ENCODE results near the gene NCCRP1.

NCCRP1 gene, protein sequence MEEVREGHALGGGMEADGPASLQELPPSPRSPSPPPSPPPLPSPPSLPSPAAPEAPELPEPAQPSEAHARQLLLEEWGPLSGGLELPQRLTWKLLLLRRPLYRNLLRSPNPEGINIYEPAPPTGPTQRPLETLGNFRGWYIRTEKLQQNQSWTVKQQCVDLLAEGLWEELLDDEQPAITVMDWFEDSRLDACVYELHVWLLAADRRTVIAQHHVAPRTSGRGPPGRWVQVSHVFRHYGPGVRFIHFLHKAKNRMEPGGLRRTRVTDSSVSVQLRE

DNA sequence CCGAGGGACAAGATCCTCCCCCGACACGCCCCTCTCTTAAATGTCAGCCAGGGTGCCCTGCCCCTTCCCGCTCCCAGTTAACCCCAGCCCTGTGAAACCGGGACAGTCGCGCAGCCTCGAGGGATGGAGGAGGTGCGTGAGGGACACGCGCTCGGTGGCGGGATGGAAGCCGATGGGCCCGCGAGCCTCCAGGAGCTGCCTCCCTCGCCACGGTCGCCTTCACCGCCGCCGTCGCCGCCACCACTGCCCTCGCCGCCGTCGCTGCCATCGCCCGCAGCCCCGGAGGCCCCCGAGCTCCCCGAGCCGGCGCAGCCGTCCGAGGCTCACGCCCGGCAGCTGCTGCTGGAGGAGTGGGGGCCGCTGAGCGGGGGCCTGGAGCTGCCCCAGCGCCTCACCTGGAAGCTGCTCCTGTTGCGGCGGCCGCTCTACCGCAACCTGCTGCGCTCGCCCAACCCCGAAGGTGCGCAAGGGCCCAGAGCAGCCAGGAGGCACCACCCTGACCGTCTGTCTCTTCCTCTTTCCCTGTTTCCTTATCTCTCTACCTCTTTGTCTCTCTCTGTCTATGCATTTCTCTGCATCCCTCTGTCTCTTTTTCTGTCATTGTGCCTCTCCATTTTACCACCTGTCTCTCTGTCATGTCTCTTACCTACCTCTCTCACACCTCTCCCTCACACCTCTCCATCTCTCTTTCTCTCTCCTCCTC is at the start of gene NCCRP1:
Gene NCCRP1, plus strand, starts transcription at position 105 of the 703 bp plus-strand sequence. Its CDS starts 19 bp downstream, at position 124.
- no peak for DNase-seq (ENCODE audit: low read depth in 2 of 2)

DNA sequence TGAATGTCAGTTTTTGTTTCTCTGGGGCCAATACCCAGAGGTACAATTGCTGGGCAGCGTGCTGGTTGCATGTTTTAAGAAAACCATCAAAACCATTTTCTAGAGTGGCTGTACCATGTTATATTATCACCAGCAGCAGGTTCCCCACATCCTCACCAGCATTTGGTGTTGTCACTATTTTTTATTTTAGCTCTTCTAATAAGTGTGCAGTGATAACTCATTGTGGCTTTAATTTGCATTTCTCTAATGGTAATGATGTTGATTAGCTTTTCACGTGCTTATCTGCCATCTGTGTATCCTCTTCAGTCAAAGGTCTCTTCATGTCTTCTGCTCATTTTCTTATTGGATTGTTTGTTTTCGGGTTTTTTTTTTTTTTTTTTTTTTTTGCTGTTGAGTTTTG is 49.3 kb upstream of the NCCRP1 start:
- DNase-seq (ENCODE audit: low read depth in 2 of 2) = no peak

DNA sequence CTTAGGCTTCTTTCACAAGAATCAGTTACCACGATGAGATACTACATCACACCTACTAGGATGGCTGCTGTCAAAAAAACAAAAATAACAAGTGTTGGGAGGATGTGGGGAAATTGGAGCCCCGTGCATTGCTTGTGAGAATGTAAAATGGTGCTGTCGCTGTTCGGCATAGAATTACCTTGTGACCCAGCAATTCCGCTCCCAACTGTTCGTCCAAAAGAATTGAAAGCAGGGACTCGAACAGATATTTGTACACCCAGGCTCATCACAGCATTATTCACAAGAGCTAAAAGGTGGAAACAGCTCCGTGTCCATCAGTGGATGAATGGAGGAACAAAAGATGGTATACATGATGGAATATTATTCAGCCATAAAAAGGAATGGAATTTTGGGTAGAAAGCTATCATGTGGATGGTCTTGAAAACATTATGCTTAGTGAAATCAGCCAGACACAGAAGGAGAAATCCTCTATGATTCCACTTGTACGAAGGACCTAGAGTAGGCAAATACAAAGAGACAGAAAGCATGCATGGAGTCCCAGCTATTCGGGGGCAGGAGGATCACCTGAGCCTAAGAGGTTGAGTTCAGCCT is 47.7 kb upstream of the NCCRP1 start:
- no peak for DNase-seq (ENCODE audit: low read depth in 2 of 2)

DNA sequence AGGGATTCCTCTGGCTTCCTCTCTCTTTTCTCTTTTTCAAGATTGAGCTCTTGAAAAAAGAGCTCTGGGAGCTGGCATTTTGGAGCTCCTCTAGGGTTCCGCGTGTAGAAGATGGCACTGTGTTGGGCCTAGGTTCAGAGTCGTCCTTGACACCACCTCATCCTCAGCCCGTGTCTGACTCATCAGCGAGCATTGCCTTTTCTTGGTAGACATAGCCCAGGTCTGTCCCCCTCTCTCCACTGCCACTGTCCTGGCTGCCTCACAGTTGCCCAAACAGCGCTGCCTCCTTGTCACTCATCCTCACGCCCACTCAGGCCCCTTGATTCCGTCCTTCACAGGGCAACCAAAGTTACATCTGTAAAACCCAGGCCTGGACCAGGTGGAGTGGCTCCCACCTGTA is 46.5 kb upstream of the NCCRP1 start:
- DNase-seq (ENCODE audit: low read depth in 2 of 2) = no peak

DNA sequence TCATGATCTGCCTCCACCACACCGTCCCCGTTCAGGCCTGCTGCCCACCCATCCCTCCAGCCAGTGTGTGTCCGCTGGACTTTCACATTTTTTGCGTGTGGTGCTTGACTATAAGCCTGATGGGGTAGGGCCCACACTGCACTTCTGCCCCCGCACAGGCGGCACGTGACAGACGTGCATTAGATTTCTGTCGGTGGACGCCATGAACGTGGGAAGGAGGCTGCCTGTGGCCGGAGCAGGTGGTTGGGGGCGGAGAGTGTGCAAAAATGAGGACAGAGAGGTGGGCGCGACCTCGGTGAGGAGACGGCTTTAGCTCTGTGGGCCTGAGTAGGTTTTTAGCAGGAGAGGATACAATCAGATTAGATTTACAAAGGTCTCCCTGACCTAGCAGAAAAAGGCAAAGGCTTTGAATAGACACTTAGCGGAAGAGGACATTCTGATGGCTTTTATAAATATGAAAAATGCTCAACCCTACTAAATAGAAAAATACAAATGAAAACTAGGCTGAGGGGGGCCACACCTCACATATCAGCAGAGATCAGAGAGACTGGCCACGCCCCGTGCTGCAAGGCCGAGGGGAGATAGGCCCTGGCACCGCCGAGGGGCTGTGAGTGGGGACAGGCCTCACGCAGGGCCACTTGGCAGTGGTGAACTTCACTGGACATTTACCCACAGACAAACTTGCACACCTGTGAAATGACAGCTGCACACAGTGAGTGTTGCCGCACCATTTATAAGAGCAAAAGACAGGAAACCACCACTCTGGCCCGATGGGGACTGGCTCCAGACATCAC is 45.8 kb upstream of the NCCRP1 start:
- no peak for DNase-seq (ENCODE audit: low read depth in 2 of 2)

DNA sequence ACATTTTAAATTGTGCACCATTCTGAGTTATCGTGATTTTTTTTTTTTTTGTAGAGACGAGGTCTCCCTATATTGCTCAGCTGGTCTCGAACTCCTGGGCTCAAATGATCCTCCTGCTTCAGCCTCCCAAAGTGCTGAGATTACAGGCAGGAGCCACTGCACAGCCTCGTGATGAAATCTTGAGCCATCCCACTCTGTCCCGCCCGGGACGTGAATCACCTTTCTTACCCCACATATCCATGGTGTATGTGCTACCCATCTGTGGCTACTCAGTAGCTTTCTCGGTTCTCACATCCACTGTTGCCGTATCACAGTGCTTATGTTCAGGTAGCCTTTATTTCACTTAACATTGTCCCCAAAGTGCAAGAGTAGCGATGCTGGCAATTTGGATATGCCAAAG is 44.7 kb upstream of the NCCRP1 start:
- DNase-seq (ENCODE audit: low read depth in 2 of 2) = no peak

DNA sequence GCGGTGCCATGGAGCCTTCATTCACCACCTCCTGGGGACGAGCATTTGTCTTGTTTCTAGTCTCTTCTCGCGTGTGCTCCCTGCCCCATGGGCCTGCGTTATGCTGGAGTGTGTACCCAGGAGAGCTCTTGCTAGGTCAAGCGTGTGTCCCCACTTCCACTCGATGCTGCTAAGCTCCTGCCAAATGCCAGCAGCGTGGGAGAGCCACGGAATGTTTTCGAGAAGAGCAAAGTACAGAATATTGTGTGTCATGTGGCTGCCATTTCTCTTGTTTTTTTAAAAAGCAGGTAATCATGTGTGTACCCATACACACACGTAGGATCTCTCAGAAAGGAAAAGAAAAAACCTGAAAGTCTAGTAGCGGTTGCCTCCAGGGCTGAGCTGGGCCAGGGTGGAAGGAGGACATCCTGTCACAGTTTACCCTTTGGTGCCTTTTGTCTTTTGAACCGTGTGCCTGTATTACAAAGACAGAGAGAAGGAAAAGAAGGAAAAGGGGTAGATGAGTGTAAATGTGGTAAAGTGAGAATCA is 42.6 kb upstream of the NCCRP1 start:
- DNase-seq (ENCODE audit: low read depth in 2 of 2) = no peak

DNA sequence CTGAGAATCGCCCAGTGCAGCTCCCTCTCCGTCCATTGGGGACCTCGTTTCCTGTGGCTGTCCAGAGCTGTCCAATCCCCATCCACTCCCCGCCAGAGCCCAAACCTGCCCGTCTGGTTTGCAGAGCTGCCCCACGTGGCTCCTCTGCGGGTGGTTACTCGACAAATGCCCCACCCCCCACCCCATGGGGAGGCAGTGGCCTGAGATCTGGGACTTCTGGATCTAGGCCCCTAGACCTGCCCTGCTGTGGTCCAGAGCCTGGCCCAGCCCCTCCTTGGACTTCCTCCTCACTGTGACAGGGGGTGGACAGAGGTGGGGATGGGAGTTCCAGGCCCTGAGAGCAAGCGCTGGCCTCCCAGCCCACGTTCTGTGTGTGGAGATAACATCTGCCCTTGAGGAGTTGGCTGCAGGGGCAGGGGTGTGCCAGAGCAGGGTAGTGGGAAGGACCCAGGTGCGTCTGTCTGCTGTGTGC is 42.1 kb upstream of the NCCRP1 start:
- DNase-seq (ENCODE audit: low read depth in 2 of 2) = no peak

DNA sequence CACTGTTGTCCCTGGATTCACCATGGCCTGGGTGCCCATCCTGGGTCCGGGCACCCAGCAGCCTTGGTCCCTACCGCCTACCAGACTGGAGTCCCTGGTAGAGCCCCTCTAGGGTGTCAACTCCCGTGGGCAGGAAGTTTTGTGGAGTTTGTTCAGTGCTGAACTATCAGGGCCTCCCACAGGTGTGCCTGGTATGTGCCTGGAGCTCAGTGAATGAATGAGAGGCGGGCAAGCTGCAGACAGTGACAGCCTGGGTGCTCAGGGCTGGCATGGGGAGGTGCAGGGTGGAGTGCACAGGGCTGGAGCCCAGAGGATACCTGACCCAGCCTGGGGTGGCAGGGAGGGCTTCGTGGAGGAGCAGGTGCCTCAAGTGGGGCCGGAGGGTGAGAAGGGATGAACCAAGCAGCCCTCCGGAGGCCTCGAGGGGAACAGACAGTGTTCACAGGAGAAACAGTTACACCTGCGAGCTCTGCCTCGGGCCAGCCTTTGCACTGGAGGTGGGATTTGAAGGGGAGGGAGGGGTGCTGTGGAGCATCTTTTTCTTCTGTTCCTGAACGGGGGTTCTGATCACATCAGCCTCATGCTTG is 41.6 kb upstream of the NCCRP1 start:
- DNase-seq (ENCODE audit: low read depth in 2 of 2) = no peak

DNA sequence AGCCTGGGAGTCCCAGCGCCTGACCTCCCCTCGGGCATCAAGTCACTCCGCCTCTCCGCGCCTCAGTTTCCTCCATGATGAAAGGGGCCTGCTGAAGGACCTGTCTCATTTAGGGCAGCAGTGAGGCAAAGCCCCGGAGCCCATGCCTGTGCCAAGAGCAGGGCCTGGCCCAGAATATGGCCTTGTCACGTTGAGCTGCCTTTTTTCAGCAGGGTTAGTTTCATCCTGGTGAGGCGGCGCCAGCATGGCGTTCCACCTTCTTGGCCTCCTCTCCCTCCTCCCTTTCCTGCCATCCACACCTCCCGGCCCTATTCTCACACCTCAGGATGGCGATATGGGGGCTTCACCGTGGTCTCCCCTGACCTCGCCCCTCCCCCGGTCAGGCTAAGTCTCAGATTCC is 41.0 kb upstream of the NCCRP1 start:
- DNase-seq (ENCODE audit: low read depth in 2 of 2) = no peak

DNA sequence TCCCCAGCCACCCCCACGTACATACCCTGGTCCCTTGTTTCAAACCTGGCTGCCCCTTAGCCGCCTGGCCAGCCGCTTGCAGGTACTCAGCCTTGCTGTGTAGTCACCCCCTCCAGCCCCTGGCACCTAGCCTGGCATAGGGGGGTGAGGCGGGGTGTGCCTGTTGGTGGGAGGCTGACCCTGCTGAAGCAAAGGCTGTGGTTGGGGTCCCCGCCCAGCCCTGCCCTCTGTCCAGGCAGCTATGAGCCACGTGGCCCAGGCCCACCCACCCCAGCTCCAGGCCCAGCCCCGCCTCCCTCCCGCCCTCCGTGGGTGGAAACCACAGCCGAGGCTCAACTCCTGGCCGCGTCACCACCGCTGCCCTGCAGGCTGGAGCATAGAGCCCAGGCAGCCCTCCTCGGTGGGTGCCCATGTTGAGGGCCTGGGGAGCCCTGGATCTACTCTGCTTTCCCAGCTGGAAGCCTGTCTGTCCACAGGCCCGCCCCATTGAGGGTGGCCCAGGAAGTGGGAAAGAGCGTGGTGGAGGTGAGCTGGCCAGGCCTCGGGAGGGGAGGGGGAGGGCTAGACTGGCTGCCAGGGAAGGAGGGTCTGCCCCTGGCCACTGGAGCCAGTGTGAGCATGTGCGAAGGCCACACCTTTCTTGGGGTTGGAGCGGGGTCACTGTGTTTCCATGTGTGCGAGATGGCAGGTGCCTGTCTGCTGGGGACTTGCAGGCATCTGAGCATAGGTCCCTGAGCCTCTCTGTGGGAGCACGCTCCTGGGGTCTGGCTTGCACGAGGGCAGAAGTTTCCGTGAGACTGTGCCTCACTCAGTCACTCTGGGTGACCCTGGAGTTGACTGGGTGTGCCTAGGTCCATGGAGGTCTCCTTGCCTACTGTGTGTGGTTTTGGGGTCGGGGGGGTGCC is 40.2 kb upstream of the NCCRP1 start:
- DNase-seq (ENCODE audit: low read depth in 2 of 2) = no peak

DNA sequence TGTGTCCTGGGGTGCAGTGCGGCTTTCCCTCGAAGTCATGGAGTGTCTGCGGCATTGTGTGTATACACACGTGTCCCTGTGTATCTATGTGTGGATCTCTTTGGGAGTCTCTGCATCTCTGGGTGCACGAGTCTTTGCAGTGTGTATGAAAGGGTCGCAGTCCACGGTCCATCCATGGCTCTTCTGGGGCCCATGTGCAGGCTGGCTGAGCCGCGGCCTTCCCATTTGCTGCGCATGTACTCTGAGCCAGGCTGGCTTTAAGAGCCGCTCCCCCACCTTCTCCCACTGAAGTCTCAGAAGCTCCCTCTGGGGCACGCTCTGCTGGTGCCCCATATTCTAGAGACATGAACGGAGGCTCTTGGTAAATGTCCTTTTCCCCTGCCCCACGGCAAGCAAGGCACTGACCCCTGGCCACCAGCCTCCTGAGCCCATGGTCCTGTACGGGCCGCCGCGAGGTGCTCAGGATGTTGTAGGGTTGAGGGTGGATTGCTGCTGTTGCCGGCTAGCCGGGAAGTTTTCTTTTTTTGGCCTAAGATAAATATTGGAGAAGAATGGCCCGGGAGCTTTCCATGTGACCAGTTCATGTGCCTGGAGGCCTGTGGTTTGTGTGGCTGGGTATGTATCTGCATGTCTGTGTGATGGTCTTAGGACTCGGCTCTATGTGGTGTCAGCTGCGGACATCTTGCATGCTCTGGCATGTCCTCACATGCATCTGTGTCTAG is 39.3 kb upstream of the NCCRP1 start:
- no peak for DNase-seq (ENCODE audit: low read depth in 2 of 2)

DNA sequence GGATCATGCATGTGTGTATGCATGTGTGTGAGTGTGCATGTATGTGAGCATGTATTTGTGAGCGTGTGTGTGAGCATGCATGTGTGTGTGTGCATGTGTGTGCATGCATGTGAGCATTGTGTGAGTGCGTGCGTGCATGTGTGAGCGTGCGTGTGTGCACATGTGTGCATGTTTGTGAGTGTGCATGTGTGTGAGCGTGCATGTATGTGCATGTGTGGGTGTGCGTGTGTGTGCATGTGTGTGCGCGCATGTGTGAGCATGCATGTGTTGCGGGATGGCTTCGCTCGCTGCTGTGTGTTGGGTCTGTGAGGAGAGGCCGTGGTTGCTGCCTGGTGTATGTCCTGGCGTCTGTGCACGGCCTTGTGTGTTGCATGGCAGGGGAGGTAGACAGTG is 38.8 kb upstream of the NCCRP1 start:
- no peak for DNase-seq (ENCODE audit: low read depth in 2 of 2)

DNA sequence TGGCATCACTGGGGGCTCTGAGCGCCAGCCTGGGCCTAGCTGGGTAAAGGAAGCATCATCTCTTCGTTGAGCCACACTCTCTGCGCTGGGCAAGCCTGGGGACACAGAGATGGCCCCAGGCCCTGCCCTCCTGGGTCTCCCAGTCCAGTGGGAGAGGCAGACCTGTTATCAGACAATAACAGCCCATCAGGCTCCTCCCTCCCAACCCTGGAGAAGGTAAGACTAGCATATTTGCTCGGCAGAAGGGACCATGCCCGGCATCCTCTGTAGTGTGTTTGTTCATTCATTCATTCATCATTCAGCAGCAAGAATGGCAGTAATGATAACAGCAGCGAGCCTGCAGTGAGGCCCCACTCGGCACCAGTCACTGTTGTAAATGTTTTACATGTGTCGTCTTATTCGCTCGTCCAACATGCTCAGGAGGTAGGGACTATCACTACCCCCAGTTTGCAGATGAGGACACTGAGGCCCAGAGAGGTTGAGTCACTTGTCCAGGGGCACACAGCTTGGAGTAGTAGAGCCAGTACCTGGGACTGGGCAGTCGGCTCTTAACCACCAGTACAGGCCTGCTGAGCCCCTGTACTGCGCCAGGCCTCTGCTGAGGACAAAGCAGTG is 38.0 kb upstream of the NCCRP1 start:
- DNase-seq (ENCODE audit: low read depth in 2 of 2) = no peak

DNA sequence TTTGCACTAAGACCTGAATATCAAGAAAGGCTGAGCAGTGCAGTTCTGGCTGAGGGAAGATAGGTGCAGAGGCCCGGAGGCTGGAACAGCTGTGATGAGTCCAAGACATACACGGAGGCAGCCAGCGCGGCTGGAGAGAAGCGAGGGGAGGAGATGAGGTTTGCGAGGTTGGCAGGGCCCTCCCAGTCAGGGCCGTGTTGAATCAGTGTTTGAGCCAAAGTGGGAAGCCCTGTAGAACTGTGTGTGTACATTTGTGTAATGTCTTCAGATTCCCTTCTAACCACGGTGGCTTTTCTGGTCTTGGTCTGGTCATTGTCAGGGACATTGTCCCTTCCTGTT is 36.3 kb upstream of the NCCRP1 start:
- no peak for DNase-seq (ENCODE audit: low read depth in 2 of 2)

DNA sequence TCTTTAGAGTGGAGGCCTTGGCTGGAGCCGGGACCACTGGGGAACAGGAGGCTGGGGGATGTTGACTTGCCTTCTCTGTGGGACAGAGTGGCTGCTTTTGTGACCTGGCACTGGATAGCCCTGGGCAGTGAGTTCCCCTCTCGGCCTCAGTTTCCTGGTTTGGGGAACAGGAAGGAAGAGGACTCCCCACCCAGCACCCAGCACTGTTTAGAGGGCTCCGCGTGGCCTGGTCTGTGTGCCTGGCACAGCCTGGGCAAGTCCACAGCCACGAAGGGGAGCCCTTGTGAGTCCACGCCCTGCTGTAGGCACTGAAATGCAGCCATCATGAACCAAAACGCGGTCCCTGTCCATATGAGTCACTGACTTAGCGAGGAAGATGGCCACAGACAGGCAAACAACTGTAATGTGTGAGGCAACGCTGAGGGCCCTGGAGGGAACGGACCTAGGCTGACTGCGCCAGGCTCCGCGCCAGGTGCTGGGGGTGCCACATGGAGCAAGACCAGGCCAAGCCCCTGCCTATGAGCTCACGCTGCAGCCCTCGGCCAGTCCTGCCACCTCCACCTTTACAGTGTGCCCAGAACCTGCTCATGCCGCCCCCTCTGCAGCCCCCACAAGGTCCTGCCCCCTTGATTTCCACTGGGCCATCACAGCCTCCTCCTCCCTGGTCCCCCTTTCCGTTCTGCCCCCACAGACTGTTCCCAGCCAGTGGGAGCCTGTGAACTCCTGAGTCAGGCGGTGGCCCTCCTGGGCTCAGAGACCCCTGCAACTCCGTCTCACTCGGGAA is 35.7 kb upstream of the NCCRP1 start:
- no peak for DNase-seq (ENCODE audit: low read depth in 2 of 2)

DNA sequence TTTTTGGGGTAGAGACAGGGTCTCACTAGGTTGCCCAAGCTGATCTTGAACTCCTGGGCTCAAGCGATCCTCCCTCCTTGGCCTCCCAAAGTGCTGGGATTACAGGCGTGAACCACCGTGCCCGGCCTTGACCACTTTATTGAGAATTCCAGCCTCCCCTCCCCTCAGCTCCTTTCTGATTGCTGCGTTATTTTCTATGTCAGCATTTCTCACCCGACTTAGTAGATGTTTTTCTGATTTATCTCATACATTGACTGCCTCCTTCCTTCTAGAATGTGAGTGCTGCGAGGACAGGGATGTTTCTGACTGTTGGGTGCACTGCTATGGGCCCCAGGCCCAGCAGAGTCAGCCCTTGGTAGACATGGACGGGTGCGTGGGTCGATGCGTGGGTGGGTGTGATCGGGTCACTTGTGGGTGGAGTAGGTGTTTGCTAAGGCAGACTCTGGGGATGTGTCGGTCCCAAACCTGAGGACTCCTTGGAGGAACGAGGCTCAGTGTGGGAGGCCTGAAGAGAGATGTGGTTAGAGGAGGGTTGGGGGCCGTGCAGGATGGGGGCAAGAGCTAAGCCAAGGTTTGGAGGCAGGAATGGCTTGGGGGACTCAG is 34.2 kb upstream of the NCCRP1 start:
- no peak for DNase-seq (ENCODE audit: low read depth in 2 of 2)

DNA sequence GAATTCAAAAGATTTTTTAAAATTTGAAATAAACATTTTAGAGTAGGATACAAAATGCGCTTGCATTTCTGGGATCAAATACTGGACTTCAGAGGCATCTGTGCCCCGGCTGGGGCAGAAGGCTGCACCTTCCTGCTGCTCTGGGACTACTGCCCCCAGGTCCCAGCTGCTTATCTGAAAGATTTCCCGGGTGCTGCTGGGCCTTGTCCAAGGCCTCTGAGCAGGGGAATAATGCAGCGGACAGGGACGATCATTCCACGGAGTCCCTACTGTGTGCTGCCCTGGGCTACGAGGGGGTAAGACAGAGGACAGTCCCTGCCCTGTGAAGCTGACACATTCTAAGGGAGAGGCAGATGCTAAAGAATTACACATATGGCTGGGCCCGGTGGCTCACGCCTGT is 33.1 kb upstream of the NCCRP1 start:
- DNase-seq (ENCODE audit: low read depth in 2 of 2) = no peak
